Hepatocyte (in vitro differentiated cells): Measurements from ENCODE around the gene KCNQ1.

Source experiments
- CTCF ChIP-seq: fragments of 200-600 bp; sonication (generic); IDR thresholded peaks from 2 replicates; pipeline ENCODE4 v1.5.1; 2016; ENCODE audit warnings: antibody characterized with exemption, mild to moderate bottlenecking; ENCODE audit not compliant: poor library complexity
- EZH2 ChIP-seq: fragments of 200-600 bp; sonication (generic); IDR thresholded peaks from 2 replicates; pipeline ENCODE4 v1.6.1; 2016; ENCODE audit warnings: antibody characterized with exemption, mild to moderate bottlenecking, borderline replicate concordance
- EZH2phosphoT487 ChIP-seq: fragments of 200-600 bp; sonication (generic); IDR thresholded peaks from one replicate; pipeline ENCODE4 v1.6.1; 2018; ENCODE audit warnings: antibody characterized with exemption, mild to moderate bottlenecking, low read depth, moderate library complexity; ENCODE audit not compliant: unreplicated experiment, severe bottlenecking

- TF ChIP-seq CTCF = no peak
- TF ChIP-seq EZH2 = no peak
- no peak for TF ChIP-seq EZH2phosphoT487
Measured at GRCh38 chr11:2649848-2650247, 205.0 kb downstream of the KCNQ1 start.
